Smooth muscle cell (in vitro differentiated cells): ENCODE data around the gene SOX6. TPM values are rescaled to one million over a fixed set of nuclear protein-coding genes. Genes with fewer than 3 reads are reported as not detected.

Experiments
- DNase-seq: peaks from one replicate; lab custom pipeline; 2025; ENCODE audit not compliant: unreplicated experiment; lab: John Stamatoyannopoulos, UW
- H2AFZ ChIP-seq: fragments of 200-600 bp; sonication (generic); 2 replicates; pipeline ENCODE4 v1.6.0; 2016; ENCODE audit warnings: antibody characterized with exemption, low read depth, mild to moderate bottlenecking
- H3F3A ChIP-seq: fragments of 200-600 bp; sonication (generic); 2 replicates; pipeline ENCODE4 v1.6.0; 2017; ENCODE audit warnings: antibody characterized with exemption, low read depth
- H3K27ac ChIP-seq: fragments of 200-600 bp; sonication (generic); 2 replicates; pipeline ENCODE4 v1.5.1; 2016; ENCODE audit warnings: low read depth, mild to moderate bottlenecking
- H3K27me3 ChIP-seq: fragments of 200-600 bp; sonication (generic); 2 replicates; pipeline ENCODE4 v1.6.1; 2016; ENCODE audit warnings: low read depth, mild to moderate bottlenecking
- H3K36me3 ChIP-seq: fragments of 200-600 bp; sonication (generic); 2 replicates; pipeline ENCODE4 v1.5.1; 2016; ENCODE audit warnings: low read depth
- H3K4me1 ChIP-seq: fragments of 200-600 bp; sonication (generic); 2 replicates; pipeline ENCODE4 v1.5.1; 2016; ENCODE audit warnings: low read depth
- H3K4me2 ChIP-seq: fragments of 200-600 bp; sonication (generic); 2 replicates; pipeline ENCODE4 v1.6.0; 2016; ENCODE audit warnings: mild to moderate bottlenecking
- H3K4me3 ChIP-seq: fragments of 200-600 bp; sonication (generic); 2 replicates; pipeline ENCODE4 v1.5.1; 2016; ENCODE audit warnings: mild to moderate bottlenecking
- H3K79me2 ChIP-seq: fragments of 200-600 bp; sonication (generic); 2 replicates; pipeline ENCODE4 v1.6.0; 2016; ENCODE audit warnings: low read depth, mild to moderate bottlenecking
- H3K9ac ChIP-seq: fragments of 200-600 bp; sonication (generic); 2 replicates; pipeline ENCODE4 v1.6.0; 2016; ENCODE audit warnings: low read depth
- H3K9me3 ChIP-seq: fragments of 200-600 bp; sonication (generic); replicated peaks from 2 replicates; pipeline ENCODE4 v1.5.1; 2016; ENCODE audit warnings: low read depth
- H4K20me1 ChIP-seq: fragments of 200-600 bp; sonication (generic); 2 replicates; pipeline ENCODE4 v1.6.0; 2016; ENCODE audit warnings: low read depth
- CTCF ChIP-seq: fragments of 200-600 bp; sonication (generic); IDR thresholded peaks from 2 replicates; pipeline ENCODE4 v1.5.1; 2017; ENCODE audit warnings: borderline replicate concordance, mild to moderate bottlenecking, antibody characterized with exemption; ENCODE audit not compliant: insufficient read depth, poor library complexity, severe bottlenecking
- whole genome bisulfite sequencing: methylation state at CpG from one replicate; pipeline ENCODE4 v1.1.7; 2016; ENCODE audit warnings: low lambda C conversion rate; 5-methylcytosine and 5-hydroxymethylcytosine counted together
- polyA plus RNA-seq: library from polyadenylated mRNA; unstranded; fragments of >200 nt; fragmentation: Nextera tagmentation; extraction: Ambion mirVana; gene quantifications from 2 replicates; pipeline ENCODE4 v1.2.1, GENCODE V29; 2016
- total RNA-seq: library from RNA; depleted of rRNA; stranded (reverse); fragments of >200 nt; gene quantifications from 2 replicates; pipeline ENCODE4 v1.2.3, GENCODE V29; 2014

The SOX6 gene
- total and polyA plus RNA-seq, 2 experiments from 2014 or later, result 11.2 to 27.6 TPM

- Histone ChIP-seq H3F3A (peaks cover 14% of the 10 kb centered on the region), H3K4me2 (no peak overlapping the region), H3K4me3 (no peak overlapping the region), H4K20me1 (no peaks in the 10 kb centered on the region), H3K9ac (no peak overlapping the region), H3K79me2 (no peaks in the 10 kb centered on the region), H2AFZ (no peak overlapping the region), H3K4me1 (peaks cover 28% of the 10 kb centered on the region), H3K36me3 (no peaks in the 10 kb centered on the region), H3K27ac (no peak overlapping the region), H3K27me3 (no peaks in the 10 kb centered on the region), H3K9me3 (no peaks in the 10 kb centered on the region)
- no peak for DNase-seq
- TF ChIP-seq CTCF, result no peak
- WGBS, result 86% methylated on average over 2 of the region's 2 CpGs
These were observed 268.5 kb downstream of the SOX6 start for GRCh38 chr11:16087886-16088285.

- no peak for DNase-seq
- Histone ChIP-seq H3K4me1 (peaks cover 43% of the 10 kb centered on the region), H3K27me3 (no peaks in the 10 kb centered on the region), H3K27ac (no peak overlapping the region), H2AFZ (no peak overlapping the region), H3K9me3 (no peaks in the 10 kb centered on the region), H3K36me3 (no peaks in the 10 kb centered on the region), H4K20me1 (no peaks in the 10 kb centered on the region), H3F3A (peaks cover 18% of the 10 kb centered on the region), H3K79me2 (no peaks in the 10 kb centered on the region), H3K4me2 (no peak overlapping the region), H3K4me3 (no peak overlapping the region), H3K9ac (no peak overlapping the region)
- 35% methylated on average over 7 of the region's 7 CpGs for WGBS
- no peak for TF ChIP-seq CTCF
These were observed 270.0 kb downstream of the SOX6 start for GRCh38 chr11:16086229-16086819.

GRCh38 chr11:16082095-16083055, 274.0 kb downstream of the SOX6 start:
- H3K27ac ChIP-seq, result peak overlapping the region; percentile 51
- no peaks in the 10 kb centered on the region for H4K20me1 ChIP-seq
- DNase-seq, result no peak
- H3K27me3 ChIP-seq, result no peaks in the 10 kb centered on the region
- H3K4me3 ChIP-seq, result peak overlapping the region; percentile 4
- no peaks in the 10 kb centered on the region for H3K79me2 ChIP-seq
- H3K9ac ChIP-seq, result no peak overlapping the region
- no peak overlapping the region for H2AFZ ChIP-seq
- no peak for TF ChIP-seq CTCF
- WGBS, result 91% methylated on average over 2 of the region's 2 CpGs
- no peaks in the 10 kb centered on the region for H3K9me3 ChIP-seq
- H3K4me2 ChIP-seq, result peak overlapping the region; percentile 77
- H3K4me1 ChIP-seq, result peaks cover 35% of the 10 kb centered on the region
- H3F3A ChIP-seq, result peaks cover 16% of the 10 kb centered on the region
- no peaks in the 10 kb centered on the region for H3K36me3 ChIP-seq
